WTC11 (cell line): ENCODE measurements around the gene ARHGAP22. TPM values are rescaled to one million over a fixed set of nuclear protein-coding genes. Genes with fewer than 3 reads are reported as not detected.

ENCODE experiments used
- ATAC-seq: fragments of 200-7000 bp; cut with Tn5 transposase; 2 replicates; pipeline ENCODE4 v1.10.0; 2021; ENCODE audit warnings: mild to moderate bottlenecking, moderate library complexity
- CTCF ChIA-PET: fragments of 300-600 bp; sonication (Branson Sonifier 250); formaldehyde crosslinking; loops from one replicate; lab custom pipeline; 2021; ENCODE audit warnings: antibody characterized with exemption; lab: Charles Lee
- POLR2A ChIA-PET: fragments of 350-600 bp; sonication (Branson Sonifier 250); formaldehyde crosslinking; loops from one replicate; lab custom pipeline; 2021; ENCODE audit warnings: antibody characterized with exemption; lab: Charles Lee
- DNase-seq: peaks from one replicate; pipeline ENCODE4 v3.0.0; 2021; ENCODE audit warnings: low spot score
- H3K27ac Mint-ChIP-seq: 2 replicates; pipeline ENCODE4 v1.8.0; 2021; ENCODE audit warnings: mixed read lengths
- H3K27me3 Mint-ChIP-seq: 2 replicates; pipeline ENCODE4 v1.8.0; 2021; ENCODE audit warnings: low read depth, mild to moderate bottlenecking, moderate library complexity, mixed read lengths
- H3K36me3 Mint-ChIP-seq: 2 replicates; pipeline ENCODE4 v1.8.0; 2021; ENCODE audit warnings: mixed read lengths
- H3K4me1 Mint-ChIP-seq: 2 replicates; pipeline ENCODE4 v1.8.0; 2022; ENCODE audit warnings: mixed read lengths
- H3K4me3 Mint-ChIP-seq: 2 replicates; pipeline ENCODE4 v1.8.0; 2021; ENCODE audit warnings: mild to moderate bottlenecking, moderate library complexity, mixed read lengths
- H3K9me3 Mint-ChIP-seq: 2 replicates; pipeline ENCODE4 v1.8.0; 2021; ENCODE audit warnings: mixed read lengths
- ATF3 ChIP-seq: sonication (generic); formaldehyde crosslinking; conservative IDR thresholded peaks from 2 replicates; pipeline ENCODE4 v1.8.1; 2022; ENCODE audit warnings: mild to moderate bottlenecking, missing genetic modification reagents
- E2F1 ChIP-seq: sonication (generic); formaldehyde crosslinking; IDR thresholded peaks from 2 replicates; pipeline ENCODE4 v1.8.0; 2022; ENCODE audit warnings: mild to moderate bottlenecking, missing genetic modification reagents
- ELF4 ChIP-seq: sonication (generic); formaldehyde crosslinking; IDR thresholded peaks from 2 replicates; pipeline ENCODE4 v1.8.1; 2022; ENCODE audit warnings: low read depth, mild to moderate bottlenecking, moderate library complexity, missing genetic modification reagents
- ETV6 ChIP-seq: sonication (generic); formaldehyde crosslinking; IDR thresholded peaks from 2 replicates; pipeline ENCODE4 v1.8.1; 2022; ENCODE audit warnings: mild to moderate bottlenecking, missing genetic modification reagents
- FOXJ3 ChIP-seq: sonication (generic); formaldehyde crosslinking; IDR thresholded peaks from 2 replicates; pipeline ENCODE4 v1.9.0; 2021; ENCODE audit warnings: missing genetic modification reagents, mild to moderate bottlenecking, borderline replicate concordance
- GTF2I ChIP-seq: fragments of 250-450 bp; sonication (Bioruptor Pico); conservative IDR thresholded peaks from 2 replicates; pipeline ENCODE4 v1.4.0; 2021; ENCODE audit warnings: mild to moderate bottlenecking
- IRF1 ChIP-seq: sonication (generic); formaldehyde crosslinking; IDR thresholded peaks from 2 replicates; pipeline ENCODE4 v1.8.0; 2023; ENCODE audit warnings: missing genetic modification reagents
- KAT7 ChIP-seq: sonication (generic); formaldehyde crosslinking; IDR thresholded peaks from 2 replicates; pipeline ENCODE4 v1.8.1; 2023; ENCODE audit warnings: missing genetic modification reagents, mild to moderate bottlenecking, borderline replicate concordance
- MYBL2 ChIP-seq: sonication (generic); formaldehyde crosslinking; IDR thresholded peaks from 2 replicates; pipeline ENCODE4 v1.8.1; 2023; ENCODE audit warnings: mild to moderate bottlenecking, moderate library complexity, missing genetic modification reagents
- NFATC4 ChIP-seq: fragments of 250-450 bp; sonication (Bioruptor Pico); IDR thresholded peaks from 2 replicates; pipeline ENCODE4 v1.9.0; 2021; ENCODE audit warnings: mild to moderate bottlenecking
- PRRX2 ChIP-seq: fragments of 250-450 bp; sonication (Bioruptor Pico); IDR thresholded peaks from 2 replicates; pipeline ENCODE4 v1.8.0; 2021; ENCODE audit warnings: mild to moderate bottlenecking
- RELA ChIP-seq: sonication (generic); formaldehyde crosslinking; IDR thresholded peaks from 2 replicates; pipeline ENCODE4 v1.8.1; 2022; ENCODE audit warnings: missing genetic modification reagents, mild to moderate bottlenecking, borderline replicate concordance
- RORB ChIP-seq: fragments of 250-450 bp; sonication (Bioruptor Pico); IDR thresholded peaks from 2 replicates; pipeline ENCODE4 v1.9.0; 2021; ENCODE audit warnings: mild to moderate bottlenecking
- TCF7 ChIP-seq: sonication (generic); formaldehyde crosslinking; IDR thresholded peaks from 2 replicates; pipeline ENCODE4 v1.8.0; 2022; ENCODE audit warnings: mild to moderate bottlenecking, low read depth, missing genetic modification reagents, moderate library complexity
- ZNF219 ChIP-seq: sonication (generic); formaldehyde crosslinking; IDR thresholded peaks from 2 replicates; pipeline ENCODE4 v1.8.0; 2023; ENCODE audit warnings: missing genetic modification reagents, mild to moderate bottlenecking, borderline replicate concordance
- ZNF263 ChIP-seq: sonication (generic); formaldehyde crosslinking; IDR thresholded peaks from 2 replicates; pipeline ENCODE4 v1.8.1; 2022; ENCODE audit warnings: low read depth, mild to moderate bottlenecking, moderate library complexity, missing genetic modification reagents
- ZNF396 ChIP-seq: fragments of 250-450 bp; sonication (Bioruptor Pico); IDR thresholded peaks from 2 replicates; pipeline ENCODE4 v1.8.0; 2021; ENCODE audit warnings: mild to moderate bottlenecking, moderate library complexity, borderline replicate concordance
- total RNA-seq: library from RNA; stranded (reverse); gene quantifications from 3 replicates; pipeline ENCODE4 v1.2.3, GENCODE V29; 2021
- TF ChIP-seq, protein P1 (sequence below): sonication (generic); formaldehyde crosslinking; IDR thresholded peaks from 2 replicates; pipeline ENCODE4 v1.8.1; 2023; ENCODE audit warnings: mild to moderate bottlenecking, missing genetic modification reagents, moderate library complexity

The ARHGAP22 gene
- total RNA-seq, 1 experiment from 2014 or later = 8.6 TPM

GRCh38 chr10:48638158-48638557 lies 33.3 kb upstream of the ARHGAP22 start:
- peaks cover 35% of the 10 kb centered on the region for H3K9me3 Mint-ChIP-seq
- no peak for TF ChIP-seq IRF1 (CRISPR knock-in tag)
- TF ChIP-seq KAT7 (CRISPR knock-in tag) = no peak
- no peak for TF ChIP-seq ZNF396 (CRISPR knock-in tag)
- H3K4me3 Mint-ChIP-seq = no peak overlapping the region
- H3K27me3 Mint-ChIP-seq = peaks cover 2% of the 10 kb centered on the region
- DNase-seq (no peak), ATAC-seq (no peak)
- ChIA-PET CTCF (interaction anchor here (1.5 to 2.0 kb wide), 3 partner anchors 18 to 23 kb away, joined by 3 to 9 read pairs (median 6); no protein-coding TSS in a partner anchor), POLR2A (no interaction called here)
- H3K4me1 Mint-ChIP-seq = no peaks in the 10 kb centered on the region
- no peak overlapping the region for H3K27ac Mint-ChIP-seq
- H3K36me3 Mint-ChIP-seq = peaks cover 12% of the 10 kb centered on the region

DNA sequence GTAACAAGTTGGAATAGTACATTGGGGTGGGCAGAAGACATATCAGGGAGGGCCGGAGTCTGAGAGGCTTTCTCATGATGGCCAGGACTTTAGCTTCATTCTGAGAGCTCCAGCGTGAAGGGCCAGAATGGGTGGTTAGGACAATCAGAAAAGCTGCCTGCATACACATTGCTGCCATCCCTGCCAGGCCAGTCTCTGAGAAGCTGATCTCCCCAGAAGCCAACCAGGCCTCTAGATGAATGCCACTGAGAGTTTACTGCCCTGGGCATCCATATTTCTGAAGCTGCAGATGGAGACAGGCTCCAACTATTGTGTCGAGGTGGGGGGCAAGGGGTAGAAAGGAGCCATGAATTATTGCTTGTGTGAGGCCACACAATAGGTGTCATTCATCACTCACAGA lies 32.0 kb upstream of the ARHGAP22 start:
- no peak for DNase-seq
- H3K4me1 Mint-ChIP-seq = no peaks in the 10 kb centered on the region
- TF ChIP-seq ETV6 = no peak
- TF ChIP-seq FOXJ3 (CRISPR knock-in tag) = no peak
- no peak for TF ChIP-seq PRRX2 (CRISPR knock-in tag)
- TF ChIP-seq MYBL2 (CRISPR knock-in tag) = no peak
- no peak overlapping the region for H3K27ac Mint-ChIP-seq
- peaks cover 2% of the 10 kb centered on the region for H3K27me3 Mint-ChIP-seq
- H3K4me3 Mint-ChIP-seq = no peak overlapping the region
- ChIA-PET CTCF (interaction anchor here (1.3 kb wide), 1 partner anchor 20 kb away, joined by 5 read pairs; no protein-coding TSS in a partner anchor), POLR2A (no interaction called here)
- peaks cover 10% of the 10 kb centered on the region for H3K36me3 Mint-ChIP-seq
- peaks cover 31% of the 10 kb centered on the region for H3K9me3 Mint-ChIP-seq
- ATAC-seq = no peak

DNA sequence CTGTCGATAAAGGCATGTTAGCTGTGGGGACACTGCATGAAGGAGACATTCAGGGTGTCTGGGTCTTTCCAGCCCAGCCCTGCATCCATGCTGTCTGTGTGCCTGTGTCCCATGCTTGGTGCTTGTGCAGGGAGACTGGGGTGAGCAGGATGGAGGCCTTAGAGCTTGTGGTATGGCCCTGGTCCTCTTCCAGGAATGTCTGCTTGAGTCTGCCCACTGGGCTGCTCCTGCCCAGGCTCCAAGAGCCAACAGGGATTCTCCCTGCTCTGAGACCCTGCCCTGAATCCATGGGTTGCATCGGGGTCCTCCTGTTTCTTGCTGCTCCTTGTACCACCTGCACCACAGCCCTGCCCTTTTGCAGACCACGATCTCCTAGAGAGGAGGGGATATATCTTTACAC lies 31.4 kb upstream of the ARHGAP22 start:
- peaks cover 2% of the 10 kb centered on the region; the same call in 1 of the 2 replicates for H3K27me3 Mint-ChIP-seq
- H3K4me1 Mint-ChIP-seq = no peaks in the 10 kb centered on the region
- CTCF ChIA-PET = interaction anchor here (1.3 kb wide), 1 partner anchor 20 kb away, joined by 5 read pairs; no protein-coding TSS in a partner anchor
- no peak overlapping the region for H3K27ac Mint-ChIP-seq
- no peak overlapping the region for H3K4me3 Mint-ChIP-seq
- no peak for TF ChIP-seq RELA (CRISPR knock-in tag)
- TF ChIP-seq ATF3 = no peak
- no peak for TF ChIP-seq E2F1
- no peak for TF ChIP-seq TCF7 (CRISPR knock-in tag)
- TF ChIP-seq ELF4 (CRISPR knock-in tag) = no peak
- TF ChIP-seq, protein P1, sequence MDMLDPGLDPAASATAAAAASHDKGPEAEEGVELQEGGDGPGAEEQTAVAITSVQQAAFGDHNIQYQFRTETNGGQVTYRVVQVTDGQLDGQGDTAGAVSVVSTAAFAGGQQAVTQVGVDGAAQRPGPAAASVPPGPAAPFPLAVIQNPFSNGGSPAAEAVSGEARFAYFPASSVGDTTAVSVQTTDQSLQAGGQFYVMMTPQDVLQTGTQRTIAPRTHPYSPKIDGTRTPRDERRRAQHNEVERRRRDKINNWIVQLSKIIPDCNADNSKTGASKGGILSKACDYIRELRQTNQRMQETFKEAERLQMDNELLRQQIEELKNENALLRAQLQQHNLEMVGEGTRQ = no peak
- TF ChIP-seq ZNF219 (CRISPR knock-in tag) = no peak
- TF ChIP-seq GTF2I (CRISPR knock-in tag) = no peak
- no peak for TF ChIP-seq ZNF263
- no peak for TF ChIP-seq RORB (CRISPR knock-in tag)
- TF ChIP-seq NFATC4 (CRISPR knock-in tag) = no peak
- no peak for ATAC-seq
- no peak for DNase-seq
- peaks cover 25% of the 10 kb centered on the region for H3K9me3 Mint-ChIP-seq
- POLR2A ChIA-PET = no interaction called here
- H3K36me3 Mint-ChIP-seq = peaks cover 6% of the 10 kb centered on the region
